GM10248 (cell line): Measurements from ENCODE around the gene BCOR.
A peak's percentile ranks its signal among the peaks of the same experiment; 100 is the strongest.

Experiments used
- CTCF ChIA-PET: fragments of 300-600 bp; sonication (Branson Sonifier 250); formaldehyde crosslinking; extraction: SDS; loops from one replicate; lab custom pipeline; 2021; ENCODE audit warnings: antibody characterized with exemption; lab: Yijun Ruan, JAX
- POLR2A ChIA-PET: fragments of 350-650 bp; sonication (Branson Sonifier 250); formaldehyde crosslinking; extraction: SDS; loops from one replicate; lab custom pipeline; 2020; ENCODE audit warnings: antibody characterized with exemption; lab: Yijun Ruan, JAX
- DNase-seq: peaks from one replicate; pipeline ENCODE4 v3.0.0; 2012; ENCODE audit errors: extremely low spot score
- CTCF ChIP-seq: IDR thresholded peaks from 2 replicates; pipeline ENCODE4 v1.5.1; 2012; ENCODE audit warnings: mild to moderate bottlenecking, low read depth; ENCODE audit errors: extremely low read depth, missing control alignments, control extremely low read depth

Gene BCOR

GRCh38 chrX:40097504-40098263 is at the start of gene BCOR:
Gene BCOR (minus strand): TSS chrX:40097958. CDS start chrX:40077929, 20,029 bp downstream.
- peak; percentile 15 for TF ChIP-seq CTCF
- POLR2A ChIA-PET: interaction anchor here (0.5 to 0.6 kb wide), 2 partner anchors 70 to 1585 kb away, joined by 3 to 8 read pairs; no protein-coding TSS in a partner anchor
- CTCF ChIA-PET: interaction anchor here (1.2 to 1.4 kb wide), 2 partner anchors 16 to 170 kb away, joined by 3 read pairs; no protein-coding TSS in a partner anchor
- no peak for DNase-seq

GRCh38 chrX:40147126-40147952 is 49.6 kb upstream of the BCOR start:
- DNase-seq: no peak
- TF ChIP-seq CTCF: no peak
- ChIA-PET CTCF (no interaction called here), POLR2A (no interaction called here)

GRCh38 chrX:40146262-40147125 is 48.7 kb upstream of the BCOR start:
- CTCF ChIA-PET: no interaction called here
- POLR2A ChIA-PET: no interaction called here
- peak; percentile 21 for DNase-seq
- no peak for TF ChIP-seq CTCF

- ChIA-PET CTCF (no interaction called here), POLR2A (no interaction called here)
- TF ChIP-seq CTCF: no peak
- DNase-seq: no peak
Observed at GRCh38 chrX:40145923-40146261, 48.1 kb upstream of the BCOR start.

GRCh38 chrX:40145001-40145922 is 47.5 kb upstream of the BCOR start:
- ChIA-PET CTCF (no interaction called here), POLR2A (no interaction called here)
- TF ChIP-seq CTCF: no peak
- DNase-seq: no peak

- CTCF ChIA-PET: no interaction called here
- POLR2A ChIA-PET: no interaction called here
- no peak for TF ChIP-seq CTCF
- no peak for DNase-seq
Observed at GRCh38 chrX:40144576-40144975, 46.8 kb upstream of the BCOR start.
